DOHH2 (cell line): ENCODE results near the gene DCHS2.

Experiments used
- CTCF ChIP-seq: fragments of 200-600 bp; sonication (generic); IDR thresholded peaks from one replicate; pipeline ENCODE4 v1.5.1; 2014; ENCODE audit warnings: antibody characterized with exemption, mild to moderate bottlenecking, low read depth, low read length; ENCODE audit not compliant: poor library complexity, severe bottlenecking
- EZH2phosphoT487 ChIP-seq: fragments of 200-600 bp; sonication (generic); IDR thresholded peaks from 2 replicates; pipeline ENCODE4 v1.6.1; 2017; ENCODE audit warnings: borderline replicate concordance, mild to moderate bottlenecking, antibody characterized with exemption, low read length, moderate library complexity, mixed read lengths

- TF ChIP-seq CTCF: no peak
- no peak for TF ChIP-seq EZH2phosphoT487
Measured at GRCh38 chr4:154341448-154341847, 150.2 kb downstream of the DCHS2 start.
